ENCODE data around the gene AOPEP.

DNA sequence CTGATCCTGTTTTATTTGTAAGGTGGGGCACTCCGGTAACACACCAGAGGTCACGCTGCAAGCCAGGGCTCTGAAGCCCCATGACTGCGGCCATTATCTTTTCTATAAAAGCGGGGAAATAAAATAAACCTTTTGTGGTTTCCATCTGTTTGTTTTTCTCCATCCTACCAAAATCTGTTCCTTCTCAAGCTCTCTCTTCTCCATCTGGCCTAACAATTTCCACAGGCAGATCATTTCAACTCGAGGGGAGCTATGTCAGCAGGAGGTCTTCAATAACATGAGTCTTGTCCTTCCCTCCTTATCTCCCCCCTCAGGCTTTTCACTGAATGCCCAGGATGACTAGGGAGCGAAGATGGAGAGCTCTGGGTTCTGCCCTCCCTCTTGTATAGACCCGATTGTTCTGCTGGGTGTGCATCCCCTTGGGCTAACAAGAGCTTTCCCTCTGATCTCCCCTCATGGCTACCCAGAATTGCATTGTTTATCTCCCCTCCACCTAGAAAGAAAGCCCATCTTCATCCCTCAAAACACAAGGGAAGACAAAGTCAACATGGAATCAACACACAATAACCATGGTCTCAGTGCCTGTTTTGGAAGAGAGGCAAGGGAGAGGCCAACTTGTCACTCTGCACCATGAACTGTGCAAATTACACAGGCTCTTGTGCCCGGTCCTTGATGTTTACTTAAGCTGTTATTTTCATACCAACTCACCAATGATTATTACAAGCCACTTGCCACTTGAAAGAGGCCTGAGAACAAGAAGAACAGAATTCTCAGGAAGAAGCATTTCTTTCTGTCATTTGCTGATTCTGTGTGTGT is 403.2 kb downstream of the AOPEP start:
- TF ChIP-seq CTCF (IDR thresholded peaks at IDR 0.05) (no peak), EZH2 (IDR thresholded peaks at IDR 0.05) (no peak), EZH2phosphoT487 (IDR thresholded peaks at IDR 0.05) (no peak)
